SK-N-SH (cell line): ENCODE results near the gene RLF. TPM values are rescaled to one million over a fixed set of nuclear protein-coding genes. Genes with fewer than 3 reads are reported as not detected.

Experiments
- CTCF ChIA-PET: fragments of 300-600, 350-600 bp; formaldehyde crosslinking; extraction: SDS; loops from one replicate; lab custom pipeline; 2021; lab: Yijun Ruan, JAX
- POLR2A ChIA-PET: fragments of 350-600 bp; sonication (Branson Sonifier 250); formaldehyde crosslinking; extraction: SDS; loops from one replicate; lab custom pipeline; 2020; ENCODE audit warnings: antibody characterized with exemption, inconsistent platforms; lab: Yijun Ruan, JAX
- DNase-seq: peaks from one replicate; pipeline ENCODE4 v3.0.0; 2012
- H2AFZ ChIP-seq: fragments of 200-600 bp; sonication (generic); 2 replicates; pipeline ENCODE4 v1.8.1; 2016; ENCODE audit warnings: antibody characterized with exemption, mild to moderate bottlenecking, low read depth
- H3F3A ChIP-seq: fragments of 200-600 bp; sonication (generic); replicated peaks from 2 replicates; pipeline ENCODE3; 2016; ENCODE audit warnings: antibody characterized with exemption, mild to moderate bottlenecking; ENCODE audit not compliant: insufficient read depth
- H3K27ac ChIP-seq, 2 experiments: fragments of 200-500 bp in 1 of 2; fragments of 200-600 bp in 1 of 2; sonication (Bioruptor generic) in 1 of 2; sonication (generic), shearing (Covaris generic) in 1 of 2; 2 replicates each; pipeline versions ENCODE4 v1.5.1 to v1.6.1; 2014 to 2016; ENCODE audit warnings: low read depth in 2 of 2, inconsistent platforms in 1 of 2, low read length in 1 of 2, mild to moderate bottlenecking in 1 of 2, mixed read lengths in 1 of 2
- H3K27me3 ChIP-seq: fragments of 200-600 bp; sonication (generic), shearing (Covaris generic); 2 replicates; pipeline ENCODE4 v1.6.1; 2016; ENCODE audit warnings: mixed run types; ENCODE audit not compliant: insufficient read depth
- H3K36me3 ChIP-seq, 2 experiments: fragments of 200-500 bp in 1 of 2; fragments of 200-600 bp in 1 of 2; sonication (Bioruptor generic) in 1 of 2; sonication (generic) in 1 of 2; replicated peaks in 1 of 2; 2 replicates each; pipeline versions ENCODE3 to v1.5.1; 2014 to 2016; ENCODE audit warnings: low read length in 1 of 2, mild to moderate bottlenecking in 1 of 2; ENCODE audit not compliant: insufficient read depth in 2 of 2, control insufficient read depth in 1 of 2
- H3K4me1 ChIP-seq, 2 experiments: fragments of 200-500 bp in 1 of 2; fragments of 200-600 bp in 1 of 2; sonication (Bioruptor generic) in 1 of 2; sonication (generic), shearing (Covaris generic) in 1 of 2; 2 replicates each; pipeline versions ENCODE4 v1.5.1 to v1.6.1; 2014 to 2016; ENCODE audit warnings: low read depth in 1 of 2, low read length in 1 of 2, mixed run types in 1 of 2; ENCODE audit not compliant: insufficient read depth in 2 of 2, control insufficient read depth in 1 of 2
- H3K4me2 ChIP-seq: fragments of 200-600 bp; sonication (generic), shearing (Covaris generic); 2 replicates; pipeline ENCODE4 v1.6.1; 2017; ENCODE audit warnings: mixed run types
- H3K4me3 ChIP-seq, 2 experiments: fragments of 200-500 bp in 1 of 2; fragments of 200-600 bp in 1 of 2; sonication (Bioruptor generic) in 1 of 2; sonication (generic), shearing (Covaris generic) in 1 of 2; 2 replicates each; pipeline versions ENCODE4 v1.5.1 to v1.8.1; 2014 to 2016; ENCODE audit warnings: low read depth in 2 of 2, inconsistent platforms in 1 of 2, low read length in 1 of 2, mild to moderate bottlenecking in 1 of 2, mixed read lengths in 1 of 2, moderate library complexity in 1 of 2
- H3K79me2 ChIP-seq: fragments of 200-600 bp; sonication (generic); 2 replicates; pipeline ENCODE4 v1.8.1; 2017; ENCODE audit warnings: mild to moderate bottlenecking; ENCODE audit not compliant: insufficient read depth
- H3K9ac ChIP-seq: fragments of 200-600 bp; sonication (generic); 2 replicates; pipeline ENCODE4 v1.6.1; 2017; ENCODE audit warnings: mixed run types
- H3K9me2 ChIP-seq: fragments of 200-600 bp; sonication (generic); 2 replicates; pipeline ENCODE4 v1.6.1; 2017; ENCODE audit warnings: mixed run types
- H3K9me3 ChIP-seq: fragments of 200-600 bp; sonication (generic); 2 replicates; pipeline ENCODE4 v1.6.1; 2017; ENCODE audit warnings: mixed run types, mild to moderate bottlenecking, moderate library complexity
- H4K20me1 ChIP-seq: fragments of 200-600 bp; sonication (generic); 2 replicates; pipeline ENCODE4 v1.6.1; 2017; ENCODE audit warnings: mild to moderate bottlenecking, mixed run types; ENCODE audit not compliant: insufficient read depth
- ELF1 ChIP-seq: IDR thresholded peaks from 2 replicates; pipeline ENCODE4 v1.4.0; 2012
- NRF1 ChIP-seq: IDR thresholded peaks from 2 replicates; pipeline ENCODE4 v1.6.1; 2012; ENCODE audit warnings: low read depth, mild to moderate bottlenecking, low read length
- RFX5 ChIP-seq: IDR thresholded peaks from 2 replicates; pipeline ENCODE4 v1.6.1; 2012; ENCODE audit warnings: mild to moderate bottlenecking, improper control_type of control experiment, low read length
- TAF1 ChIP-seq: IDR thresholded peaks from 2 replicates; pipeline ENCODE4 v1.6.1; 2012; ENCODE audit warnings: low read depth, mild to moderate bottlenecking, low read length, moderate library complexity, borderline replicate concordance
- TCF12 ChIP-seq: IDR thresholded peaks from 2 replicates; pipeline ENCODE4 v1.4.0; 2012
- WGBS: methylation state at CpG from one replicate; pipeline ENCODE4 v1.1.6; 2017; ENCODE audit warnings: low lambda C conversion rate; 5-methylcytosine and 5-hydroxymethylcytosine counted together
- polyA plus RNA-seq, 3 experiments: library from polyadenylated mRNA; depleted of rRNA; stranded (reverse); fragments of >200 nt; gene quantifications; 2 replicates each; pipeline ENCODE4 v1.2.3, GENCODE V29; 2012
- TF ChIP-seq, protein P1 (sequence below): IDR thresholded peaks from 2 replicates; pipeline ENCODE4; 2012
- TF ChIP-seq, protein P2 (sequence below): fragments of 200-600 bp; sonication (generic); IDR thresholded peaks from 2 replicates; pipeline ENCODE4 v1.6.1; 2017; ENCODE audit warnings: antibody characterized with exemption, mild to moderate bottlenecking, moderate library complexity

The RLF gene
- polyA plus RNA-seq, 1 of the 3 experiments (the other 2 are of a cell fraction) = 2.3 TPM

DNA sequence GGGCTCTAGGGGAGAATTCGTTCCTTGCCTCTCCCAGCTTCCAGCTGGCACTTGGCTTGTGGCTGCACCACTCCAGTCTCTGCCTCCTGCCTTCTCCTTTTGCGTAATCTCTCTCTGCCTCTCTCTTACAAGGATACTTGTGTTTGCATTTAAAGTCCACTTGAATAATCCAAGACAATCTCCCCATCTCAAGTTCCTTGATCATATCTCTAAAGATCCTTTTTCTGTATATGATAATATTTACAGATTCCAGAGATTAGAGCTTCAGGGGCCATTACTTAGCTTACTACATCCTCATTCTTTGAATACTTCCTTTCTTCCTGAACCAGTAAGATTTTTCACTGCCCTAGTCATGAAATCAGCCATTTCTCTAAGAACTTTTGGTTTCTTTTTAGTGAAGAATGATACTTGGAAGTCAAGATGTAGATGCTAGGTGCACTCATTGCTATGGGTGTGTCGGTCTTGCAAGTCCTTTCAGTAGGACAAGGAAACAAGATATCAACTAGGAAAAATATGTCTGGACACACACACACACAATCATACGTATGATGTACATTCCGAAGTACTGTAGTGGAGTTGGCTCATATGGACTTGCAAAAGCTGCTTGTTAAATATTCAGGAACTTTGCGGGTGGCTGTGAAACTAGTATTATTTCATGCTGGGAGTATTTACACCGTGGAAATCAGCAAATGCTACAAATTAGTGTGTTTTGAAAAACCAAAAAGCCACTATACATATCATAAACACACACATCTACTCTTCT is 20.8 kb upstream of the RLF start:
- WGBS = 77% methylated on average over 7 of the region's 7 CpGs

DNA sequence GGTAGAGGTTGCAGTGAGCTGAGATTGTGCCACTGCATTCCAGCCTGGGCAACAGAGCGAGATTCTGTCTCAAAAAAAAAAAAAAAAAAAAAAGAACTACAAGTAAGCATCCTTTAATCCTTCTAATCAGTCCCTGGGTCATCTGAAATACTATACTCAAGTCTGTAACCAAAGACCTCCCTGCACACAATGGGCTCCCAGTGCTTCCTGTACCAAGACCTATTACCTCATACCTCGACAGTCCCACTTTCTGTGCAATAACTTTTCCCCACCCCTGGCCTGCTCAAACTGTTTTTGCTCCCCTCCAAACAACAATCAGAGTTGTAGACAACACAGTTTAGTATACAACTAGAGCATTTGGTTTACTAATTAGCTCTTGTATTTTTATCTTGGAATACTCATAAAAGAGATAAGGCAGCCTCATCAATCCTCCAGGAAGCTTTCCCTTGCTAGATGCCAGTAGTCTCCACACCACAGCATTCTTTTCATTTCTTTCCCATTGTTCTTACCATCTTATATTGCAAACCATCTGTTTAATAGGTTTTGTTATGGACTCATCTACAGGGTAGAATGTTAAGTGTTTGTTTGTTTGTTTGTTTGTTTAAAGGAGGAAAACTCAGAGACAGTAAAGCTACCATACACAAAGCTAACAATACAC is 19.2 kb upstream of the RLF start:
- no peak overlapping the region for H3K27ac ChIP-seq
- TF ChIP-seq, protein P1, sequence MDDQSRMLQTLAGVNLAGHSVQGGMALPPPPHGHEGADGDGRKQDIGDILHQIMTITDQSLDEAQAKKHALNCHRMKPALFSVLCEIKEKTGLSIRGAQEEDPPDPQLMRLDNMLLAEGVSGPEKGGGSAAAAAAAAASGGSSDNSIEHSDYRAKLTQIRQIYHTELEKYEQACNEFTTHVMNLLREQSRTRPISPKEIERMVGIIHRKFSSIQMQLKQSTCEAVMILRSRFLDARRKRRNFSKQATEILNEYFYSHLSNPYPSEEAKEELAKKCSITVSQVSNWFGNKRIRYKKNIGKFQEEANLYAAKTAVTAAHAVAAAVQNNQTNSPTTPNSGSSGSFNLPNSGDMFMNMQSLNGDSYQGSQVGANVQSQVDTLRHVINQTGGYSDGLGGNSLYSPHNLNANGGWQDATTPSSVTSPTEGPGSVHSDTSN = no peak
- TF ChIP-seq TCF12 = no peak
- no peak for TF ChIP-seq NRF1
- H3K9me3 ChIP-seq = no peaks in the 10 kb centered on the region
- no peak for DNase-seq
- no peaks in the 10 kb centered on the region for H3K36me3 ChIP-seq
- H3K9ac ChIP-seq = no peak overlapping the region
- no peaks in the 10 kb centered on the region for H3K9me2 ChIP-seq
- peaks cover 0 to 8% of the 10 kb centered on the region in 2 experiments; a peak in 1 of 4 replicates for H3K4me1 ChIP-seq
- 67% methylated on average over 2 of the region's 2 CpGs for WGBS
- no peaks in the 10 kb centered on the region for H3K79me2 ChIP-seq
- no peaks in the 10 kb centered on the region; the same call in 1 of the 2 replicates for H3K27me3 ChIP-seq
- H3K4me2 ChIP-seq = no peak overlapping the region
- no peaks in the 10 kb centered on the region for H4K20me1 ChIP-seq
- peaks cover 7% of the 10 kb centered on the region for H3F3A ChIP-seq
- POLR2A ChIA-PET = no interaction called here
- H2AFZ ChIP-seq = peak overlapping the region; percentile 49; the same call in 1 of the 2 replicates
- H3K4me3 ChIP-seq = no peak overlapping the region
- CTCF ChIA-PET = interaction anchor here (1.5 to 8.8 kb wide), 7 partner anchors 11 to 297 kb away, joined by 4 to 172 read pairs (median 27); no protein-coding TSS in a partner anchor

More for the DNA sequence above, 20.8 kb upstream of the RLF start:
- no peak overlapping the region for H3K4me3 ChIP-seq
- no peaks in the 10 kb centered on the region; the same call in 1 of the 2 replicates for H3K27me3 ChIP-seq
- H3K79me2 ChIP-seq = no peaks in the 10 kb centered on the region
- H3K9me2 ChIP-seq = no peaks in the 10 kb centered on the region
- no peak overlapping the region for H3K4me2 ChIP-seq
- peaks cover 0 to 8% of the 10 kb centered on the region in 2 experiments; a peak in 1 of 4 replicates for H3K4me1 ChIP-seq
- H3K36me3 ChIP-seq = no peaks in the 10 kb centered on the region
- H3K9ac ChIP-seq = no peak overlapping the region
- CTCF ChIA-PET = interaction anchor here (0.7 to 8.8 kb wide), 6 partner anchors 12 to 298 kb away, joined by 3 to 172 read pairs (median 6); no protein-coding TSS in a partner anchor
- H2AFZ ChIP-seq = peak overlapping the region; percentile 53; the same call in 1 of the 2 replicates
- no peak for TF ChIP-seq TAF1
- no peak for TF ChIP-seq RFX5
- peak; percentile 31; the same call in 1 of the 2 replicates for TF ChIP-seq ELF1
- TF ChIP-seq, protein P2, sequence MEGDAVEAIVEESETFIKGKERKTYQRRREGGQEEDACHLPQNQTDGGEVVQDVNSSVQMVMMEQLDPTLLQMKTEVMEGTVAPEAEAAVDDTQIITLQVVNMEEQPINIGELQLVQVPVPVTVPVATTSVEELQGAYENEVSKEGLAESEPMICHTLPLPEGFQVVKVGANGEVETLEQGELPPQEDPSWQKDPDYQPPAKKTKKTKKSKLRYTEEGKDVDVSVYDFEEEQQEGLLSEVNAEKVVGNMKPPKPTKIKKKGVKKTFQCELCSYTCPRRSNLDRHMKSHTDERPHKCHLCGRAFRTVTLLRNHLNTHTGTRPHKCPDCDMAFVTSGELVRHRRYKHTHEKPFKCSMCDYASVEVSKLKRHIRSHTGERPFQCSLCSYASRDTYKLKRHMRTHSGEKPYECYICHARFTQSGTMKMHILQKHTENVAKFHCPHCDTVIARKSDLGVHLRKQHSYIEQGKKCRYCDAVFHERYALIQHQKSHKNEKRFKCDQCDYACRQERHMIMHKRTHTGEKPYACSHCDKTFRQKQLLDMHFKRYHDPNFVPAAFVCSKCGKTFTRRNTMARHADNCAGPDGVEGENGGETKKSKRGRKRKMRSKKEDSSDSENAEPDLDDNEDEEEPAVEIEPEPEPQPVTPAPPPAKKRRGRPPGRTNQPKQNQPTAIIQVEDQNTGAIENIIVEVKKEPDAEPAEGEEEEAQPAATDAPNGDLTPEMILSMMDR = no peak
- H3F3A ChIP-seq = peaks cover 7% of the 10 kb centered on the region
- no peak overlapping the region for H3K27ac ChIP-seq
- H4K20me1 ChIP-seq = no peaks in the 10 kb centered on the region
- DNase-seq = no peak
- POLR2A ChIA-PET = no interaction called here
- no peaks in the 10 kb centered on the region for H3K9me3 ChIP-seq
